Astrocyte (in vitro differentiated cells and primary cell): ENCODE measurements around the gene SLC35A2.

Source experiments
- CTCF ChIP-seq: IDR thresholded peaks from 2 replicates; pipeline ENCODE4 v1.5.1; 2011; ENCODE audit warnings: low read depth, mild to moderate bottlenecking, inconsistent platforms, low read length, moderate library complexity; ENCODE audit not compliant: insufficient read depth
- EZH2 ChIP-seq: IDR thresholded peaks from 2 replicates; pipeline ENCODE4 v1.6.1; 2012; ENCODE audit warnings: mild to moderate bottlenecking, low read length, inconsistent platforms; ENCODE audit not compliant: insufficient read depth

DNA sequence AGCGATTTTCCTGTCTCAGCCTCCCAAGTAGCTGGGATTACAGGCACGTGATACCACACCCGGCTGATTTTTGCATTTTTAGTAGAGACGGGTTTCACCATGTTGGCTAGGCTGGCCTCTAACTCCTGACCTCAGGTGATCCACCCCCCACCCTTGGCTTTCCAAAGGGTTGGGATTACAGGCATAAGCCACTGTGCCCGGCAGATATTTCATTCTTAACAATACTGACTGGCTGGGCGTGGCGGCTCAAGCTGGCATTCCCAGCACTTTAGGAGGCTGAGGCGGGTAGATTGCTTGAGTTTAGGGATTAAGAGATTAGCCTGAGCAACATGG, 12.4 kb downstream of the SLC35A2 start:
- TF ChIP-seq EZH2, result no peak
- TF ChIP-seq CTCF, result no peak
